G401.6 (cell line): ENCODE measurements around the gene WASHC4.

Source experiments
- FAIRE-seq: peaks from 2 replicates; lab custom pipeline; 2012; peaks lifted over from hg19 to GRCh38; lab: Jason Lieb, UNC

The WASHC4 gene

GRCh38 chr12:105209091-105209490 lies 101.6 kb downstream of the WASHC4 start:
- no peak for FAIRE-seq

GRCh38 chr12:105212438-105212837 lies 104.9 kb downstream of the WASHC4 start:
- no peak for FAIRE-seq

- no peak for FAIRE-seq
Observed at GRCh38 chr12:105214148-105214547, 106.6 kb downstream of the WASHC4 start.

GRCh38 chr12:105214670-105215375 lies 107.3 kb downstream of the WASHC4 start:
- FAIRE-seq, result no peak

- FAIRE-seq, result no peak
Observed at GRCh38 chr12:105218434-105218833, 110.9 kb downstream of the WASHC4 start.
